Smooth muscle cell (in vitro differentiated cells): ENCODE measurements around the gene ADAMTS17. TPM values are rescaled to one million over a fixed set of nuclear protein-coding genes. Genes with fewer than 3 reads are reported as not detected.
A peak's percentile ranks its signal among the peaks of the same experiment; 100 is the strongest.

Experiments used
- DNase-seq: peaks from one replicate; lab custom pipeline; 2025; ENCODE audit not compliant: unreplicated experiment; lab: John Stamatoyannopoulos, UW
- H2AFZ ChIP-seq: fragments of 200-600 bp; sonication (generic); 2 replicates; pipeline ENCODE4 v1.6.0; 2016; ENCODE audit warnings: antibody characterized with exemption, low read depth, mild to moderate bottlenecking
- H3F3A ChIP-seq: fragments of 200-600 bp; sonication (generic); 2 replicates; pipeline ENCODE4 v1.6.0; 2017; ENCODE audit warnings: antibody characterized with exemption, low read depth
- H3K27ac ChIP-seq: fragments of 200-600 bp; sonication (generic); 2 replicates; pipeline ENCODE4 v1.5.1; 2016; ENCODE audit warnings: low read depth, mild to moderate bottlenecking
- H3K27me3 ChIP-seq: fragments of 200-600 bp; sonication (generic); 2 replicates; pipeline ENCODE4 v1.6.1; 2016; ENCODE audit warnings: low read depth, mild to moderate bottlenecking
- H3K36me3 ChIP-seq: fragments of 200-600 bp; sonication (generic); 2 replicates; pipeline ENCODE4 v1.5.1; 2016; ENCODE audit warnings: low read depth
- H3K4me1 ChIP-seq: fragments of 200-600 bp; sonication (generic); 2 replicates; pipeline ENCODE4 v1.5.1; 2016; ENCODE audit warnings: low read depth
- H3K4me2 ChIP-seq: fragments of 200-600 bp; sonication (generic); 2 replicates; pipeline ENCODE4 v1.6.0; 2016; ENCODE audit warnings: mild to moderate bottlenecking
- H3K4me3 ChIP-seq: fragments of 200-600 bp; sonication (generic); 2 replicates; pipeline ENCODE4 v1.5.1; 2016; ENCODE audit warnings: mild to moderate bottlenecking
- H3K79me2 ChIP-seq: fragments of 200-600 bp; sonication (generic); 2 replicates; pipeline ENCODE4 v1.6.0; 2016; ENCODE audit warnings: low read depth, mild to moderate bottlenecking
- H3K9ac ChIP-seq: fragments of 200-600 bp; sonication (generic); 2 replicates; pipeline ENCODE4 v1.6.0; 2016; ENCODE audit warnings: low read depth
- H3K9me3 ChIP-seq: fragments of 200-600 bp; sonication (generic); replicated peaks from 2 replicates; pipeline ENCODE4 v1.5.1; 2016; ENCODE audit warnings: low read depth
- H4K20me1 ChIP-seq: fragments of 200-600 bp; sonication (generic); 2 replicates; pipeline ENCODE4 v1.6.0; 2016; ENCODE audit warnings: low read depth
- WGBS: methylation state at CpG from one replicate; pipeline ENCODE4 v1.1.7; 2016; ENCODE audit warnings: low lambda C conversion rate; 5-methylcytosine and 5-hydroxymethylcytosine counted together
- polyA plus RNA-seq: library from polyadenylated mRNA; unstranded; fragments of >200 nt; fragmentation: Nextera tagmentation; extraction: Ambion mirVana; gene quantifications from 2 replicates; pipeline ENCODE4 v1.2.1, GENCODE V29; 2016
- total RNA-seq: library from RNA; depleted of rRNA; stranded (reverse); fragments of >200 nt; gene quantifications from 2 replicates; pipeline ENCODE4 v1.2.3, GENCODE V29; 2014
- TF ChIP-seq, protein P1 (sequence below): fragments of 200-600 bp; sonication (generic); IDR thresholded peaks from 2 replicates; pipeline ENCODE4 v1.5.1; 2017; ENCODE audit warnings: borderline replicate concordance, mild to moderate bottlenecking, antibody characterized with exemption; ENCODE audit not compliant: insufficient read depth, poor library complexity, severe bottlenecking

Gene ADAMTS17
- total and polyA plus RNA-seq, 2 experiments from 2014 or later = 0.63 to 3.1 TPM

GRCh38 chr15:100120111-100120510 lies 221.7 kb downstream of the ADAMTS17 start:
- H3K4me1 ChIP-seq = peaks cover 3% of the 10 kb centered on the region
- H3K4me2 ChIP-seq = no peak overlapping the region
- H3K9me3 ChIP-seq = no peaks in the 10 kb centered on the region
- TF ChIP-seq, protein P1, sequence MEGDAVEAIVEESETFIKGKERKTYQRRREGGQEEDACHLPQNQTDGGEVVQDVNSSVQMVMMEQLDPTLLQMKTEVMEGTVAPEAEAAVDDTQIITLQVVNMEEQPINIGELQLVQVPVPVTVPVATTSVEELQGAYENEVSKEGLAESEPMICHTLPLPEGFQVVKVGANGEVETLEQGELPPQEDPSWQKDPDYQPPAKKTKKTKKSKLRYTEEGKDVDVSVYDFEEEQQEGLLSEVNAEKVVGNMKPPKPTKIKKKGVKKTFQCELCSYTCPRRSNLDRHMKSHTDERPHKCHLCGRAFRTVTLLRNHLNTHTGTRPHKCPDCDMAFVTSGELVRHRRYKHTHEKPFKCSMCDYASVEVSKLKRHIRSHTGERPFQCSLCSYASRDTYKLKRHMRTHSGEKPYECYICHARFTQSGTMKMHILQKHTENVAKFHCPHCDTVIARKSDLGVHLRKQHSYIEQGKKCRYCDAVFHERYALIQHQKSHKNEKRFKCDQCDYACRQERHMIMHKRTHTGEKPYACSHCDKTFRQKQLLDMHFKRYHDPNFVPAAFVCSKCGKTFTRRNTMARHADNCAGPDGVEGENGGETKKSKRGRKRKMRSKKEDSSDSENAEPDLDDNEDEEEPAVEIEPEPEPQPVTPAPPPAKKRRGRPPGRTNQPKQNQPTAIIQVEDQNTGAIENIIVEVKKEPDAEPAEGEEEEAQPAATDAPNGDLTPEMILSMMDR = no peak
- no peak overlapping the region for H3K27ac ChIP-seq
- no peak overlapping the region for H2AFZ ChIP-seq
- 85% methylated on average over 1 of the region's 1 CpG for WGBS
- DNase-seq = no peak
- H3F3A ChIP-seq = peaks cover 8% of the 10 kb centered on the region
- no peaks in the 10 kb centered on the region for H4K20me1 ChIP-seq
- no peaks in the 10 kb centered on the region for H3K79me2 ChIP-seq
- no peak overlapping the region for H3K9ac ChIP-seq
- no peak overlapping the region for H3K4me3 ChIP-seq
- no peaks in the 10 kb centered on the region for H3K27me3 ChIP-seq
- H3K36me3 ChIP-seq = no peaks in the 10 kb centered on the region

GRCh38 chr15:100118546-100118945 lies 223.2 kb downstream of the ADAMTS17 start:
- no peak overlapping the region for H3K27ac ChIP-seq
- no peak overlapping the region for H3K4me2 ChIP-seq
- no peak overlapping the region for H2AFZ ChIP-seq
- 91% methylated on average over 9 of the region's 9 CpGs for WGBS
- TF ChIP-seq, protein P1 = no peak
- H3K27me3 ChIP-seq = no peaks in the 10 kb centered on the region
- H3K9me3 ChIP-seq = no peaks in the 10 kb centered on the region
- DNase-seq = no peak
- H3F3A ChIP-seq = peaks cover 10% of the 10 kb centered on the region
- H3K4me3 ChIP-seq = no peak overlapping the region
- H4K20me1 ChIP-seq = no peaks in the 10 kb centered on the region
- peaks cover 18% of the 10 kb centered on the region for H3K4me1 ChIP-seq
- H3K9ac ChIP-seq = no peak overlapping the region
- no peaks in the 10 kb centered on the region for H3K36me3 ChIP-seq
- H3K79me2 ChIP-seq = no peaks in the 10 kb centered on the region

DNA sequence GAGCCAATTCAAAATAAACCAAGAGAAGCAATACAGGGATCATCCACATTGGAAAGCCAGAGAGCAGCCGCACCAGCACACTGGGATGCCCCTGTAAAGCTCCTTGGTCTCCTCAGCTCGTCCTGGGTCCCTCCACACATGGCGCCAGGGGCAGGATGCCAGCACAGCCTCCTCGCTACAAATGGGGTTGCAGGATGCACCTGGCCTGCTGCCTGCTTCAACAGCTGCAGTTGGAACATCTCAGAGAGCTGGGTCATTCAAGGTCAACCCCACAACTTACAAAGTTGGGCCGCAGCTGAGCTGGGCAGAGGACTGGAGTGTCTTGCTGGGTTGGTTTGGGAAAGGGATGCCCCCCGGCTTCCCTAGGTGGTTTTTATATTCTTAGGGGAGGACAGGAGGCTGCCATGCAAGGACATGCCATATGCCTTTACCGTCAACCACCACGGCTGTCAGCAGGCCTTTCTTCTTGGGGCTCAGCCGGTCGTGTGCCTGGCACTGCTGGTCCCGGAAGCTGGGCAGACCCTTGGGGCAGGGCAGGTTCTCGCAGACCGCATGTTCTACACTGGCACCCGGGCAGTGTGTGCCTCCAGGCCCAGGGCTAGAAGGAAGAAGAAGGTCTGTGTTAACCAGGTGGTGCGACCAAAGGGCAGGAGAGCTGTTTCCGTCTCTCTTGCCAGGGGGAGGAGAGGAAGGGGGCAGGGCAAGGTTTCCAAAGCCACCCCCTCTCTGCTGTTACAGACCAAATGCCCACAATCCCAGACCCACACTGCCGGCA lies 225.2 kb downstream of the ADAMTS17 start:
- H3K9ac ChIP-seq = no peak overlapping the region
- H3F3A ChIP-seq = peaks cover 15% of the 10 kb centered on the region
- no peaks in the 10 kb centered on the region for H4K20me1 ChIP-seq
- no peak overlapping the region for H2AFZ ChIP-seq
- H3K4me1 ChIP-seq = peaks cover 20% of the 10 kb centered on the region
- DNase-seq = no peak
- no peaks in the 10 kb centered on the region for H3K36me3 ChIP-seq
- no peak overlapping the region for H3K4me3 ChIP-seq
- no peaks in the 10 kb centered on the region for H3K27me3 ChIP-seq
- H3K4me2 ChIP-seq = no peak overlapping the region
- H3K9me3 ChIP-seq = no peaks in the 10 kb centered on the region
- 97% methylated on average over 17 of the region's 17 CpGs for WGBS
- no peaks in the 10 kb centered on the region for H3K79me2 ChIP-seq
- H3K27ac ChIP-seq = no peak overlapping the region
- TF ChIP-seq, protein P1 = no peak

GRCh38 chr15:100115711-100116090 lies 226.1 kb downstream of the ADAMTS17 start:
- Histone ChIP-seq H3K4me2 (peak overlapping the region; percentile 83), H3K79me2 (no peaks in the 10 kb centered on the region), H3K36me3 (no peaks in the 10 kb centered on the region), H3K27ac (no peak overlapping the region), H3K27me3 (no peaks in the 10 kb centered on the region), H3F3A (peaks cover 21% of the 10 kb centered on the region), H3K9me3 (no peaks in the 10 kb centered on the region), H3K4me3 (no peak overlapping the region), H3K4me1 (peaks cover 20% of the 10 kb centered on the region), H2AFZ (no peak overlapping the region), H3K9ac (no peak overlapping the region), H4K20me1 (no peaks in the 10 kb centered on the region)
- WGBS = 86% methylated on average over 6 of the region's 6 CpGs
- TF ChIP-seq, protein P1 = no peak
- DNase-seq = no peak
